Psoas muscle (tissue), 8 donors: Measurements from ENCODE around the gene PCCB. TPM values are rescaled to one million over a fixed set of nuclear protein-coding genes. Genes with fewer than 3 reads are reported as not detected.

Experiments
- ATAC-seq, 4 donors: fragments of 200-7000 bp; cut with Tn5 transposase; one replicate each; pipeline ENCODE4 v1.9.1; 2020; ENCODE audit warnings: moderate library complexity in 3 of 4, mild to moderate bottlenecking in 2 of 4
- DNase-seq, 2 donors: peaks; one replicate each; pipeline ENCODE4 v3.0.0-alpha.2; 2020
- H3K27ac ChIP-seq: fragments of 200-600 bp; one replicate; pipeline ENCODE4 v1.8.0; 2022
- H3K27me3 ChIP-seq, 3 donors: fragments of 200-600 bp in 1 of 3; one replicate each; pipeline versions ENCODE4 v1.6.1 to v1.8.0; 2013 to 2022; ENCODE audit warnings: low read length in 2 of 3, mild to moderate bottlenecking in 2 of 3, moderate library complexity in 1 of 3; ENCODE audit not compliant: insufficient read depth in 3 of 3
- H3K36me3 ChIP-seq, 2 donors: fragments of 200-600 bp in 1 of 2; one replicate each; pipeline versions ENCODE4 v1.6.1 to v1.8.0; 2013 to 2022; ENCODE audit warnings: low read depth in 1 of 2, mild to moderate bottlenecking in 1 of 2, moderate library complexity in 1 of 2; ENCODE audit not compliant: insufficient read depth in 1 of 2
- H3K4me1 ChIP-seq: fragments of 200-600 bp; one replicate; pipeline ENCODE4 v1.8.0; 2022
- H3K4me3 ChIP-seq: fragments of 200-600 bp; one replicate; pipeline ENCODE4 v1.8.0; 2022; ENCODE audit warnings: mild to moderate bottlenecking
- H3K9me3 ChIP-seq: fragments of 200-600 bp; one replicate; pipeline ENCODE4 v1.8.0; 2022
- CTCF ChIP-seq: fragments of 200-600 bp; IDR thresholded peaks from one replicate; pipeline ENCODE4 v1.8.0; 2022; ENCODE audit warnings: antibody characterized with exemption
- WGBS, 3 donors: extraction: QIAGEN DNeasy Blood & Tissue Kit; methylation state at CpG; one replicate each; pipeline versions ENCODE4 v1.1.6 to v1.1.7; 2013; 5-methylcytosine and 5-hydroxymethylcytosine counted together
- intact Hi-C, 2 donors: fragments of 100-400 bp; cut with DNase I; formaldehyde crosslinking; loops; one replicate each; pipeline versions ENCODE4 v1.11.0 to v1.14.2; 2022
- polyA plus RNA-seq, 3 donors: library from polyadenylated mRNA; stranded (reverse); fragments of 200-250 nt; gene quantifications; one replicate each; pipeline ENCODE4 v1.2.3, GENCODE V29; 2013
- total RNA-seq, 4 donors: library from RNA; stranded (reverse); fragmentation: NEBNext Ultra II Directional in 2 of 4; extraction: Animal tissue kit (Norgen Biotek cat#: 25700) in 2 of 4; gene quantifications; one replicate each; pipeline versions ENCODE4 v1.2.1 to v1.2.4, GENCODE V29; 2021 to 2023
- donor health status: healthy with polysubstance abuse.
- donor health status: DM: no; HTN: no; CAD: no; lungs with moderate emphysema.
- donor health status: Bipolar disorder and iron deficiency.
- donor health status: healthy.
- donor health status: DM: yes; HTN: yes; CAD: no.
- donor health status: DM: no; HTN: no; CAD: no.
- donor health status: DM: no; HTN: no; CAD: no.
- donor health status: DM: yes; HTN: yes; CAD: no.

PCCB gene
- total and polyA plus RNA-seq, 7 donors, result 20.0 to 60.4 (median 36.4) TPM

- intact Hi-C loops, result no loop called here
- Histone ChIP-seq H3K27ac (no peak overlapping the region), H3K27me3 (no peaks in the 10 kb centered on the region), H3K36me3 (peaks cover 7 to 84% of the 10 kb centered on the region in 2 donors), H3K4me1 (no peaks in the 10 kb centered on the region), H3K4me3 (no peak overlapping the region), H3K9me3 (no peaks in the 10 kb centered on the region)
- DNase-seq, result no peak
- ATAC-seq, result no peak
- WGBS, 3 donors, result 94 to 95% (median 95%) methylated on average over 8 of the region's 8 CpGs
- TF ChIP-seq CTCF, result no peak
Measured at GRCh38 chr3:136297826-136298225, 47.7 kb downstream of the PCCB start.

DNA sequence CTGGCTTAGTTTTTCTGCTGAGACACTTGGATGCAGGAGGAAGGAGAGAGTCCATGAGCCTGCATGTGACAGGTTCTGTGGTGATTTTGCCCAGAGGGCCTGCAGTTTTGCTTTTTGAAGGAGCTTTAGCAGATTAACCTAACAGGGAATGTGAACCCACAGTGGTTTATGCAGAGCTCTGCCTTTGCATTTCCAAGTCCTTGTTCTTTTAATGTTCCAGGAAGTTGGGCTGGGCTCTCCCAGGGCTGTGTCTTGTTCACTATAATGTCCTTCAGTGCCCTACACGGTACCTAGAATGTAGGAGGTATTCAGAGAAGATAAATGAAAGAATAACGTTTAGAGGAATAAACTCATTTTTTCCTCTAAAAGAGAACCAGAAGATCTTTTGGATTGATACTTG, 50.3 kb downstream of the PCCB start:
- TF ChIP-seq CTCF, result no peak

DNA sequence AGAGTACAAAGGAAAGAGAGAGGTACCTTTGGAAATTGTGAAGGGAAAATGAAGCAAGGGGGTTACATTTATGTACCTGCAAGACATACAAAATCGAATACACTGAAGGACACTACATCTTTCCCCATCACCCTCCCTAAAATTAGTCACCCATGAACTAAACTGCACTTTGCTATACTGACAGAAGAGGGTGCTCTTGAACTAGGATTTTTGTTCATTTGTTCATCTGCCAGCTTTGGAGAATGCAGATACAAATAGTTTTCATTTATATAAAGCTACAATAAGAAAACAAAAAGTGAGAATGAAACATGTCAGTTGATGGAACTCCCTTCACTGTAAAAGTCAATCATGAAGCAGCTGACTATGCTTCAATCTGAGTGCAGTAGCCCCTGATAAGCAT, 55.7 kb downstream of the PCCB start:
- no peak for ATAC-seq
- no peak for DNase-seq
- Histone ChIP-seq H3K9me3 (peaks cover 10% of the 10 kb centered on the region), H3K36me3 (peaks cover 3 to 20% of the 10 kb centered on the region in 2 donors), H3K27ac (no peak overlapping the region), H3K27me3 (no peaks in the 10 kb centered on the region), H3K4me1 (no peaks in the 10 kb centered on the region), H3K4me3 (no peak overlapping the region)
- intact Hi-C loops, result no loop called here
- TF ChIP-seq CTCF, result no peak
- WGBS, 3 donors, result 75 to 79% methylated on average over 1 of the region's 1 CpG; no CpG with 5 or more reads in 1 of the 3 donors

More for the DNA sequence above, 50.3 kb downstream of the PCCB start:
- H3K4me3 ChIP-seq, result no peak overlapping the region
- intact Hi-C loops, result no loop called here
- no peaks in the 10 kb centered on the region for H3K27me3 ChIP-seq
- peaks cover 3 to 65% of the 10 kb centered on the region in 2 donors for H3K36me3 ChIP-seq
- no peak for ATAC-seq
- no peak for DNase-seq
- 90 to 96% (median 92%) methylated on average over 2 of the region's 2 CpGs for whole genome bisulfite sequencing, 3 donors
- no peaks in the 10 kb centered on the region for H3K9me3 ChIP-seq
- H3K4me1 ChIP-seq, result no peaks in the 10 kb centered on the region
- no peak overlapping the region for H3K27ac ChIP-seq

- ATAC-seq (no peak), DNase-seq (no peak)
- no peak for TF ChIP-seq CTCF
- intact Hi-C loops, result no loop called here
- Histone ChIP-seq H3K4me3 (no peak overlapping the region), H3K9me3 (peaks cover 9% of the 10 kb centered on the region), H3K4me1 (no peaks in the 10 kb centered on the region), H3K36me3 (peaks cover 0 to under 1% of the 10 kb centered on the region in 2 donors), H3K27ac (no peak overlapping the region), H3K27me3 (no peaks in the 10 kb centered on the region)
- WGBS, 3 donors, result 98 to 100% (median 100%) methylated on average over 2 of the region's 2 CpGs
Measured at GRCh38 chr3:136311261-136311660, 61.1 kb downstream of the PCCB start.

DNA sequence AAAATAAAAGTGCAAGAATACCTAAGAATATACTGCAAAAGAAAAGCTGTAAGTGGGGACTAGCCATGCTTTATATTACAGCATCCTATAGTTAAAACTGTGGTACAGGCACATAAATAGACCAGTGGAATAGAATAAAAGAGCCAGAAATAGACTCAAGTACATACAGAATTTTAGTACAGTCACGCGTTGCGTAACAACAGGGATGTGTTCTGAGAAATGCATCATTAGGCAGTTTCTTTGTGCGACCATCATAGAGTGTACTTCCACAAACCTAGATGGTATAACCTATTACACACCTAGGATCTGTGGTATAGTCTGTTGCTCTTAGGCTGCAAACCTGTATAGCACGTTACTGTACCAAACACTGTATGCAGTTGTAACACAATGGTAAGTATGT, 61.8 kb downstream of the PCCB start:
- Histone ChIP-seq H3K27ac (no peak overlapping the region), H3K36me3 (peaks cover 0 to 8% of the 10 kb centered on the region in 2 donors), H3K4me1 (no peaks in the 10 kb centered on the region), H3K4me3 (no peak overlapping the region), H3K9me3 (peaks cover 2% of the 10 kb centered on the region), H3K27me3 (no peaks in the 10 kb centered on the region)
- WGBS, 3 donors, result 96 to 97% (median 97%) methylated on average over 5 of the region's 5 CpGs
- intact Hi-C loops, result no loop called here
- ATAC-seq, result no peak
- TF ChIP-seq CTCF, result no peak
- no peak for DNase-seq
